SU-DHL-6 (cell line): ENCODE measurements around the gene DPYSL5.

ENCODE experiments used
- CTCF ChIP-seq: fragments of 200-600 bp; sonication (generic); IDR thresholded peaks from one replicate; pipeline ENCODE4 v1.5.1; 2017; ENCODE audit warnings: antibody characterized with exemption, mild to moderate bottlenecking, low read length, moderate library complexity; ENCODE audit not compliant: insufficient read depth, poor library complexity, severe bottlenecking
- EZH2phosphoT487 ChIP-seq: fragments of 200-600 bp; sonication (generic), shearing (Covaris generic); conservative IDR thresholded peaks from 2 replicates; pipeline ENCODE4 v1.6.1; 2018; ENCODE audit warnings: mild to moderate bottlenecking, antibody characterized with exemption, low read length, moderate library complexity, mixed read lengths

GRCh38 chr2:26840937-26841610 lies 6.9 kb upstream of the DPYSL5 start:
- TF ChIP-seq CTCF (no peak), EZH2phosphoT487 (no peak)
